ENCODE results near the gene HSDL2. TPM values are rescaled to one million over a fixed set of nuclear protein-coding genes. Genes with fewer than 3 reads are reported as not detected.

HSDL2 gene
- total RNA-seq (2022; extraction: Qiagen RNA extraction; ENCODE audit: low read depth), result 24.6 to 32.9 TPM (median 28.5 TPM) in 5 replicates

DNA sequence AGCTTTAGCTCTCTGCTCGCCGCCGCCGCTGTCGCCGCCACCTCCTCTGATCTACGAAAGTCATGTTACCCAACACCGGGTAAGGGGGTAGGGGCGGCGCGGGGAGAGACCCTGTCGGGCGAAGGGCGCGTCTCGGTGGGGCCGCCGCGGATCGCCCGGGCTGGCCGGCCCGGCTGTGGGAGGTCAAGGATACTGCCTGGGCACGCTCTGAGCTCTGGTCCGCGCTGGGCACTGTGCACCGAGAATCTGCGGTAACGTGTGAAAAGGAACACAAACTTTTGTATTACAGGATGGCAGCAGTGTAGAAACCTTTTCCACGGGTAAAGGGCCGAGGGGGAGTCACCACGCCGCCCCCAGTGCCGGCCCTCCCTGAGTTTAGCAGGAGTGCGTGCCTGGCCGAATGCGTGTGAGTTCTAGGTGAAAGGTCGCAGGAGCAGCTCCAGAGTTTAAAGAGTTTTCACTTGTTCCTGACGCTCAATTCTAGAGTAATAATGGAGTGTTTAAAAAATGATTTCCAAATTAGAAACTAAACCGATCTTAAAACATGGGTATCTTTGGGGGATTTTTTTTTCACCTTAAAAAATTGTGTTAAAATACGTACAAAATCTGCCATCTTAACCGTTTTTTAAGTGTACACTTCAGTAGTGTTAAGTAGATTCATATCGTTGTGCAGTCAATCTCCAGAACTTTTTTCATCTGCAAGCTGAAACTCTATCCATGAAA lies at the start of gene HSDL2:
Gene HSDL2, plus strand, starts transcription at position 7 of the 723 bp plus-strand sequence. Its CDS starts 56 bp downstream, at position 63.

DNA sequence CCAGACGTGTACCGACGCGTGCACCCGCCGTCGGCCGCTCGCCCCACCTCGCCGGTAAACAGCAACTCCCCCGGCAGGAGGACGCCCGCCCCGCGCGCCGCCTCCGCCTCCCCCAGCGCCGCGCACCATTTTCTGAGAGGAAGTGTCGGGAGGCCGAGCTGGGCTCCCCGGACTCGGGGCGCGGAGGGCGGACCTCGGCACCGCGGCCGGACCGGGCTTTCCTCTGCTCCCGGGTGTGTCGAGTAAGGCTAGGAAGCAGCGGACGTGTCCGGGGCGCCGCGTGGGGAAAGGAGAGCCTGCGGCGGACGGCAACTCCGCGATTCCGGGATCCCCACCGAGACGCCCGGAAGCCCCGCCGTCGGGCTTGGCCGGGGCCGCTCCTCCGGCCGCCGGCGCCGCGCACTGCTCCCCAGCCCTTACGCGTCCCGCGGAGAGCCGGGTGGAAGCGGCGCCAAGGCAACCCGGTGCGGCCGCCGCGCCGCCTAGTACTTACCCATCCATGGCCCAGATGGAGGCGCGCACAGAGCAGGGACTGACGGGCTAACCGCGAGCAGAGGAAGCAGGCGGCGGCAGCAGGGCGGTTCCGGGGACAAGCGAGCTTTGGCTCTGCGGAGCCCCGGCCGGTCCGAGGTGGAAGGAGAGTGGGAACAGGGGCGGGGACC lies 46.8 kb upstream of the HSDL2 start, which contains the start of gene PTBP3:
Gene PTBP3, minus strand, starts transcription at position 643 of the 662 bp plus-strand sequence. CDS start 35,754 bp downstream, outside the sequence.

DNA sequence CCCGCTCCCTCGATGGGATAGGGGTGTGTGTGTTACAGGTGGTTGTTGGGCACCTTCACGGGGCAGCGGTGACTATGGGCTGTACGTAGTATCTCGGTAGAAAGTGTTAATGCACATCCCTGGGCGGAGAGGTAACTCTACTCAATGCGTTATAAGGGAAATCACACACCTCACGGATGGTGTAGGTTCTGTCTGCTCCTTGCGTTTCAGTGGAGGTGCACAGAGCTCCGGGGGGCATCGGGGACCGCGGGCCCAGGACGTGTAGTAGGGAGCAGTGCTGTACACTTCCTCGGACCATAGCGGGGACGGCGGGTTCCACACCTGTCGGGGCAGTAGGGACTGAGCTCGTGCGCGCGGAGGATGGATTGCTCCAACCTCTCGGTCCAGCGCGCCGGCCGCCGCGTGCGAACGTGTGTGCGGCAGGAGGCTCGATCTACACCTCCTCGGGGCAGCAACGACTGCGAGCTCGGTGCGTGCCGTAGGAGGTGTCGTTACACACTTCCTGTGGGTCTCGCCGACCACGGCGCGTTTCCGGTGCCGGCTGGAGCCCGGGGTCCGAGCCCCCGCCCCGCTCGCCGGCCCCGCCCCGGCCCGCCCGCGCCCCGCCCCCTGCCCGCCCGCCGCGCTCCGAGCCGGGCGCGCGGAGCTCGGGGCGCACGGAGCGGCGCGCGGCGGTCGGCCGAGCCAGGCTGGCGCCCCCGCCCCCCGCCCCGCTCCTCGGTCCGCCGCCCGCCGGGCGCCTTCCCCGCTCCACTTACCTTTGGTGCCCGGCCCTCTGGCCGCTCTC lies 106.5 kb downstream of the HSDL2 start, which contains the start of gene KIAA1958:
Gene KIAA1958, plus strand, starts transcription at position 607 of the 787 bp plus-strand sequence. CDS start 87,254 bp downstream, outside the sequence.

Other genes with a start within 250 kb of the HSDL2 start
- gene SUSD1, start 204.8 kb upstream of the HSDL2 start, total RNA-seq (2022; extraction: Qiagen RNA extraction; ENCODE audit: low read depth), result 12.6 to 15.6 TPM (median 14.2 TPM) in 5 replicates
- 27.3 to 45.5 TPM (median 39.3 TPM) in 5 replicates for gene PTBP3, start 46.5 kb upstream of the HSDL2 start, total RNA-seq (2022; extraction: Qiagen RNA extraction; ENCODE audit: low read depth)
- gene KIAA1958, start 106.7 kb downstream of the HSDL2 start, total RNA-seq (2022; extraction: Qiagen RNA extraction; ENCODE audit: low read depth), result 1.9 to 3.3 TPM (median 3.2 TPM) in 5 replicates

Data from A549 treated with DMSO at 1 μM for 4 hours (cell line).